Fibroblast of pulmonary artery (primary cell): ENCODE results near the gene VSIG1.

Experiments
- DNase-seq: peaks from one replicate; pipeline ENCODE4 v3.0.0-alpha.2; 2010; ENCODE audit warnings: low read depth
- H3K4me3 ChIP-seq: replicated peaks from 2 replicates; pipeline ENCODE4 v1.5.1; 2011; ENCODE audit warnings: low read depth, mild to moderate bottlenecking, control low read depth, low read length, moderate library complexity
- TF ChIP-seq, protein P1 (sequence below): IDR thresholded peaks from 2 replicates; pipeline ENCODE4 v1.5.1; 2011; ENCODE audit warnings: mild to moderate bottlenecking, control low read depth, low read length, inconsistent platforms; ENCODE audit errors: missing control alignments

Gene VSIG1

DNA sequence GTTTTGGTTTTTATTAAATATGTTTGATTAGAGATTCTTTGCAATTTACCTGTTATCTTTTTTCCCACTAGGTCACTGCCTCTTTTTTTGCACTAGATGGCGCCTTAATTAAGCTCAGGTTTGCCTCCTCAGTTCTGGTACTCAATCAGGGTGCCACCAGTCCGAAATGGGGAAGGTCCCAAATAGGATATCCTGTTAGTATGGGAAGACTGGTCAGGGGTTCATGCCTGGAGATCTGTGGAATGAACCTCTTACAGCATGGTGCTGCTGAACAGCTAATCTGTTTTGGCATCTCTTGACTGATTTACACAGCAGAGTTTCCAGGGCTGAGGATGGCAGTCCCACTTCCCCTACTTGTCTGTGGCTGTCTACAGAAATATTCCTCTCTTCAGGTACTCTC lies 24.2 kb upstream of the VSIG1 start:
- TF ChIP-seq, protein P1, sequence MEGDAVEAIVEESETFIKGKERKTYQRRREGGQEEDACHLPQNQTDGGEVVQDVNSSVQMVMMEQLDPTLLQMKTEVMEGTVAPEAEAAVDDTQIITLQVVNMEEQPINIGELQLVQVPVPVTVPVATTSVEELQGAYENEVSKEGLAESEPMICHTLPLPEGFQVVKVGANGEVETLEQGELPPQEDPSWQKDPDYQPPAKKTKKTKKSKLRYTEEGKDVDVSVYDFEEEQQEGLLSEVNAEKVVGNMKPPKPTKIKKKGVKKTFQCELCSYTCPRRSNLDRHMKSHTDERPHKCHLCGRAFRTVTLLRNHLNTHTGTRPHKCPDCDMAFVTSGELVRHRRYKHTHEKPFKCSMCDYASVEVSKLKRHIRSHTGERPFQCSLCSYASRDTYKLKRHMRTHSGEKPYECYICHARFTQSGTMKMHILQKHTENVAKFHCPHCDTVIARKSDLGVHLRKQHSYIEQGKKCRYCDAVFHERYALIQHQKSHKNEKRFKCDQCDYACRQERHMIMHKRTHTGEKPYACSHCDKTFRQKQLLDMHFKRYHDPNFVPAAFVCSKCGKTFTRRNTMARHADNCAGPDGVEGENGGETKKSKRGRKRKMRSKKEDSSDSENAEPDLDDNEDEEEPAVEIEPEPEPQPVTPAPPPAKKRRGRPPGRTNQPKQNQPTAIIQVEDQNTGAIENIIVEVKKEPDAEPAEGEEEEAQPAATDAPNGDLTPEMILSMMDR, result peak; percentile 59
- no peak overlapping the region for H3K4me3 ChIP-seq
- peak; percentile 39 for DNase-seq

GRCh38 chrX:108022491-108023089 lies 22.3 kb upstream of the VSIG1 start:
- H3K4me3 ChIP-seq, result no peak overlapping the region
- TF ChIP-seq, protein P1, result no peak
- DNase-seq, result peak; percentile 53

- H3K4me3 ChIP-seq, result no peak overlapping the region
- TF ChIP-seq, protein P1, result no peak
- no peak for DNase-seq
Measured at GRCh38 chrX:108025376-108025775, 19.5 kb upstream of the VSIG1 start.

DNA sequence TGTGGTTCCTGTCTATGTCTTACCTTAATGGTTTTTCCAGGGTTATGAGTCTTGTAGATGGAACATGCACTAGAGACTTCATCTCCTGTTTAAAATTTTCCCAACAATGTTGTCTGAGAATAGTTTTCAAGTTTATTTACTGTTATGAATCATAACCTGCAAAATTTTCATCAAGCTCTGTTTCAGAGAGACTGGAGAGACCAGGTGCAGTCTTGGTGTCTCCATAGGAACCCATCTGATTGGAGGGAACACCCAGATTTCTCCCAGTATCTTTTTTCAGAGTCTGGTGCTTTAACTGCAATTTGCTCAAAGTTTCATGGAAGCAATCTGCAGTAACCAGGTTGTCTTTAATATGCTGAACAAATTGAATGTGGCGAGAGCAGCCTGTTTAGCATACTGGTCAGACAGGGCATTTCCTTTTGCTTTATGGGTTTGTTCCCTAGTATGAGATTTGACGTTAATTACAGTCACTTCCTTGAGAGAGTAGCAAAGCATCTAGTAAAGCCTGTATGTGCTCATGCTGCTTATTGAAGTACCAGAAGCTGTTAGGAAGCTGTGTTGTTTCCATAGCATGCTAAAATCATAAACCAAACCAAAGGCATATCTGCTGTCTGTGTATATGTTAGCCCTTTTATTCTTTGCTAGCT lies 18.8 kb upstream of the VSIG1 start:
- TF ChIP-seq, protein P1, result no peak
- no peak overlapping the region for H3K4me3 ChIP-seq
- DNase-seq, result no peak

- TF ChIP-seq, protein P1, result no peak
- H3K4me3 ChIP-seq, result no peak overlapping the region
- DNase-seq, result peak; percentile 54
Measured at GRCh38 chrX:108028854-108029253, 16.0 kb upstream of the VSIG1 start.

- TF ChIP-seq, protein P1, result no peak
- no peak overlapping the region for H3K4me3 ChIP-seq
- DNase-seq, result no peak
Measured at GRCh38 chrX:108029928-108030711, 14.7 kb upstream of the VSIG1 start.
